ENCODE results near the gene MAML2.

MAML2 gene

DNA sequence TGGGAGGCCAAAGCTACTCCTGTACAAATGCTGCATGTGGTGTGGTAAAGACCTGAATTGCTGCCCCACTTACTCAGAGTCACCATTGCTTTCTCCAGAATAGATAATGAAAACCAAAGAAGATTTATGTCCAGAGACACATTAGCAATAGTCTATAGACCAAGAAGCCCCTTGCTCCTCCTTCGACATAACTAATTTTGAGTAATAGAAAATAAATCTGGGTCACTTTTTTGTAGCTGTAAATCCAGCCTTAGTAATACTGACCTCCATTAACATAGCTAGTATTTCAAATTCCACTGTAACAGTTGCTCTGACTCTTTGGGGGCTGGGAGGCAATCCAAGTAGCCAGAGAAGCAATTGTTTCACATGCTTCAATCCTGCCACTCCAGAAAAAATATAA, 145.9 kb downstream of the MAML2 start:
- H3K4me3 ChIP-seq (ENCODE audit: low read depth in 1 of 2, low read length in 1 of 2) = no peak overlapping the region
- H3K27ac ChIP-seq = peak overlapping the region; percentile 40
- TF ChIP-seq, protein P1, sequence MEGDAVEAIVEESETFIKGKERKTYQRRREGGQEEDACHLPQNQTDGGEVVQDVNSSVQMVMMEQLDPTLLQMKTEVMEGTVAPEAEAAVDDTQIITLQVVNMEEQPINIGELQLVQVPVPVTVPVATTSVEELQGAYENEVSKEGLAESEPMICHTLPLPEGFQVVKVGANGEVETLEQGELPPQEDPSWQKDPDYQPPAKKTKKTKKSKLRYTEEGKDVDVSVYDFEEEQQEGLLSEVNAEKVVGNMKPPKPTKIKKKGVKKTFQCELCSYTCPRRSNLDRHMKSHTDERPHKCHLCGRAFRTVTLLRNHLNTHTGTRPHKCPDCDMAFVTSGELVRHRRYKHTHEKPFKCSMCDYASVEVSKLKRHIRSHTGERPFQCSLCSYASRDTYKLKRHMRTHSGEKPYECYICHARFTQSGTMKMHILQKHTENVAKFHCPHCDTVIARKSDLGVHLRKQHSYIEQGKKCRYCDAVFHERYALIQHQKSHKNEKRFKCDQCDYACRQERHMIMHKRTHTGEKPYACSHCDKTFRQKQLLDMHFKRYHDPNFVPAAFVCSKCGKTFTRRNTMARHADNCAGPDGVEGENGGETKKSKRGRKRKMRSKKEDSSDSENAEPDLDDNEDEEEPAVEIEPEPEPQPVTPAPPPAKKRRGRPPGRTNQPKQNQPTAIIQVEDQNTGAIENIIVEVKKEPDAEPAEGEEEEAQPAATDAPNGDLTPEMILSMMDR (IDR thresholded peaks at IDR 0.05) = no peak
- no peaks in the 10 kb centered on the region for H3K27me3 ChIP-seq
- no peaks in the 10 kb centered on the region for H3K36me3 ChIP-seq
- H3K4me1 ChIP-seq (ENCODE audit: control insufficient read depth in 1 of 2, insufficient read depth in 1 of 2, low read depth in 1 of 2, low read length in 1 of 2) = no peaks in the 10 kb centered on the region
- H3K9me3 ChIP-seq = no peaks in the 10 kb centered on the region

DNA sequence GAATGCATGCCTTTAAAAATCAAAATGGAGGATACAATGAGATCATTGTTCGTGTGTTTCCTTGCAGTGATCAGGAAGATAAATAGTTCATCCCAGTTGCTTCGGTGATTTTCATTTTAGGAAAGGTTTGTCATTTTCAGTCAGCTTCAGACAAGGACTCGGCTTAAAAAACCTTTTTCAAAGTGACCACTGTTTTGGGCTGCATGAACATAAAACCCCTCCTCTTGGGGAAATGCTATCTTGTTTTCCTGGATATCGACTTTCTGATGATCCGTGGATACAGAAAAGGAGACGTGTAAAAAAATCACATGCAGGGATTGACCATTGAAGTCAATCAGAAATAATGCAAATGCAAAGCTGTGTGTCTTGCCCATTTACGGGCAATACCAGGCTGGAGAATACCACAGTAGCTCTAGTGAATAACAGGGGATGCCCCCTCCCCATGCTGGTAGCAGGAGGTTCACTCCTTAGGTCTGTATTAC, 146.8 kb downstream of the MAML2 start:
- Histone ChIP-seq H3K4me1 (ENCODE audit: control insufficient read depth in 1 of 2, insufficient read depth in 1 of 2, low read depth in 1 of 2, low read length in 1 of 2) (no peaks in the 10 kb centered on the region), H3K27me3 (no peaks in the 10 kb centered on the region), H3K27ac (no peak overlapping the region), H3K4me3 (ENCODE audit: low read depth in 1 of 2, low read length in 1 of 2) (no peak overlapping the region), H3K9me3 (no peaks in the 10 kb centered on the region), H3K36me3 (no peaks in the 10 kb centered on the region)
- TF ChIP-seq, protein P1 (IDR thresholded peaks at IDR 0.05) = no peak

DNA sequence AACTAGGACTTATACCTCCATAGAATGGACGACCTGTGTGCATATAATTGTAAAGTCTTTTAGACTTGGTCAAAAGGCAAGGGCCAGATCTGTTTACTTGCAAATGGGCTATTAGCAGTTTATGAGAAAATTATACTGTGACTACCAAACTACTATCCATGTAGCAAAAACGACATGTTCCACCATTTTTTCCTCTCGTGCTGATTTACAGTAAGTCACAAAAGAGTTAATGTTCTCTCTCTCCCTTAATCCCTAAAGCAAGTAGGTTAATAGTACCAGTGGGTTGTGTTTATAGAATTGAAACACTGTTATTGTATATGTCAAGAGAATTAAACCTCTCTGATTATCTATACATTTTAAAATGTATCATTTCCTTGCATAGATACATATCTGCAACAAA, 147.3 kb downstream of the MAML2 start:
- Histone ChIP-seq H3K4me1 (ENCODE audit: control insufficient read depth in 1 of 2, insufficient read depth in 1 of 2, low read depth in 1 of 2, low read length in 1 of 2) (no peaks in the 10 kb centered on the region), H3K27ac (no peak overlapping the region), H3K9me3 (no peaks in the 10 kb centered on the region), H3K36me3 (no peaks in the 10 kb centered on the region), H3K4me3 (ENCODE audit: low read depth in 1 of 2, low read length in 1 of 2) (no peak overlapping the region), H3K27me3 (no peaks in the 10 kb centered on the region)
- TF ChIP-seq, protein P1 (IDR thresholded peaks at IDR 0.05) = no peak

DNA sequence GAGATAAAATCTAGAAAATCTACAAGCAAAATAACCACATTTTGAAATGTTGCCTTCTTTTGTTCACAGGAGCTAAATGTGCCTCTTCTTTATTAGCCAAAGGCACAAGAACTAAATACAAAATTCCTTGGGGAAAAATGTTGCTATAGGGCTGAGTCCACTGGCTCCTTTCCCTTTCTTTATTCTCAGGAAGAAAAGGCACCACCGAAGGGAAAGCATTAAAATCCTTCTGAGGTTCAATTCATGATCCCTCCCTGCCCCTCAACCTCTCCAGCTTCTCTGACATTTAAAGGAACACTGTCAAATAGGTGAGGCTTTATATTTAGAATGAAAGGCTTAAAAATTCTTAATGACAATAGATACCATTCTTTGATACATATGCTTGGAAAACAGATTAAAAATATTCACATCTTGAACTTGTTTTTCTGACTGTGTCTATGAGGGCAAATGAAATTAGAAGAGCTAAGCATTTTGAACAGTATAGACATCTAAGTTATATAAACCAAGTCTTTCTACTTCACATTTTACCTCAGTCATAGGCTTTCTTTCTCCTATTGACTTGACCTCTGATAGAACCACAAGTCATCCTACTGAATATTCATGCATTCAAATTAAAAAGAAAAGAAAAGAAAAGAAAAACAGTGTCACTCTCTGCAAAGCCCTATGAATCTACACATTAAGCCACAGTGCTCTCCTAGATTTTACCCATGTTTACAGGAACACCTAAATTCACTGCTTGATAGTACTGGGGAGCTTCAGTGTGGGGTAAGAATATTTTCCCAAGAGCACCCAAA, 148.2 kb downstream of the MAML2 start:
- H3K4me3 ChIP-seq (ENCODE audit: low read depth in 1 of 2, low read length in 1 of 2) = no peak overlapping the region
- H3K4me1 ChIP-seq (ENCODE audit: control insufficient read depth in 1 of 2, insufficient read depth in 1 of 2, low read depth in 1 of 2, low read length in 1 of 2) = no peaks in the 10 kb centered on the region

DNA sequence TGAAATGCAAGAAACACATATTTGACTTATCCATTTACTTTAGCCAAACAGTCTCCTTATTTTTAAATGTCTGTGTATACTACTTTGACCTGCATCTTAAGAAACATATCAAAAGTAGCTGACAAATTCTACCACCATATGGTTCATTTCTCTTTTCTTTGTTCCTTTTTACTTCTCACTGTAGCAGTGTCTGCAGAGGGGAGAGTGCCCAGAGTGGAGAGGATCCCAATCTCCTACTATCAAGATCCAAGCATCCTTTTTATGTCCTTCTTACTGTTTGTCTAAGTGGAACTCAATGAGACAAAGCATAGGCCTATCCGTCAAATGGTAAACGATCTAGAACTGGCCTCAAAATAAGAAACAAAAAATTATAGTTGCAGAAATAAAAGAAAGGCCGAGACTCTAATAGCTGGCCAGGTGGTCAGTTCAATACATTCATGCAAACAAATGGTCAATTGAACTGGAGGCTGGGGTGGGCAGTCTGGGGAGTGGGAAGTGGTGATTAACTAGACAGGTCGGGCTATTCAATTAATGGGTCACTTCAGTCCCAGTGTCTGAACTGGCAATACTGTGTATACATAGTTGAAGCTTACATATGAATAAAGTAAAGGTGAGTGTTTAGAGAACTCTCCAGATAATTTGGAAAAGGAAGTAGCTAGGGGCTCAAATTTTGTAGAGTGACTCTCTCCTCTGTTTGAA, 149.1 kb downstream of the MAML2 start:
- H3K27ac ChIP-seq = no peak overlapping the region
- H3K4me1 ChIP-seq (ENCODE audit: control insufficient read depth in 1 of 2, insufficient read depth in 1 of 2, low read depth in 1 of 2, low read length in 1 of 2) = no peaks in the 10 kb centered on the region

More for the DNA sequence above, 148.2 kb downstream of the MAML2 start:
- Histone ChIP-seq H3K27ac (no peak overlapping the region), H3K9me3 (no peaks in the 10 kb centered on the region), H3K36me3 (no peaks in the 10 kb centered on the region), H3K27me3 (no peaks in the 10 kb centered on the region)
- TF ChIP-seq, protein P1 (IDR thresholded peaks at IDR 0.05) = no peak

More for the DNA sequence above, 149.1 kb downstream of the MAML2 start:
- Histone ChIP-seq H3K9me3 (no peaks in the 10 kb centered on the region), H3K36me3 (no peaks in the 10 kb centered on the region), H3K4me3 (ENCODE audit: low read depth in 1 of 2, low read length in 1 of 2) (no peak overlapping the region), H3K27me3 (no peaks in the 10 kb centered on the region)
- TF ChIP-seq, protein P1 (IDR thresholded peaks at IDR 0.05) = no peak
